Astrocyte of the cerebellum (primary cell): Measurements from ENCODE around the gene SPIB.
"Not testable (repeated sequence)": the region's sequence is repeated elsewhere in the genome, so short reads cannot be mapped to it uniquely, and the experiment has no call there.

ENCODE experiments used
- DNase-seq: peaks from one replicate; pipeline ENCODE4 v3.0.0-alpha.2; 2011; ENCODE audit warnings: low read depth
- H3K4me3 ChIP-seq: 2 replicates; pipeline ENCODE4 v1.5.1; 2011; ENCODE audit warnings: mild to moderate bottlenecking, low read depth, low read length, moderate library complexity
- in situ Hi-C: cut with HindIII; loops from 2 replicates; pipeline ENCODE4 v1.10.0; 2017; ENCODE audit warnings: low sequenced_read_pairs
- TF ChIP-seq, protein P1 (sequence below): IDR thresholded peaks from 2 replicates; pipeline ENCODE4 v1.5.1; 2012; ENCODE audit warnings: low read length, low read depth, moderate library complexity, mild to moderate bottlenecking; ENCODE audit errors: missing control alignments

Gene SPIB

DNA sequence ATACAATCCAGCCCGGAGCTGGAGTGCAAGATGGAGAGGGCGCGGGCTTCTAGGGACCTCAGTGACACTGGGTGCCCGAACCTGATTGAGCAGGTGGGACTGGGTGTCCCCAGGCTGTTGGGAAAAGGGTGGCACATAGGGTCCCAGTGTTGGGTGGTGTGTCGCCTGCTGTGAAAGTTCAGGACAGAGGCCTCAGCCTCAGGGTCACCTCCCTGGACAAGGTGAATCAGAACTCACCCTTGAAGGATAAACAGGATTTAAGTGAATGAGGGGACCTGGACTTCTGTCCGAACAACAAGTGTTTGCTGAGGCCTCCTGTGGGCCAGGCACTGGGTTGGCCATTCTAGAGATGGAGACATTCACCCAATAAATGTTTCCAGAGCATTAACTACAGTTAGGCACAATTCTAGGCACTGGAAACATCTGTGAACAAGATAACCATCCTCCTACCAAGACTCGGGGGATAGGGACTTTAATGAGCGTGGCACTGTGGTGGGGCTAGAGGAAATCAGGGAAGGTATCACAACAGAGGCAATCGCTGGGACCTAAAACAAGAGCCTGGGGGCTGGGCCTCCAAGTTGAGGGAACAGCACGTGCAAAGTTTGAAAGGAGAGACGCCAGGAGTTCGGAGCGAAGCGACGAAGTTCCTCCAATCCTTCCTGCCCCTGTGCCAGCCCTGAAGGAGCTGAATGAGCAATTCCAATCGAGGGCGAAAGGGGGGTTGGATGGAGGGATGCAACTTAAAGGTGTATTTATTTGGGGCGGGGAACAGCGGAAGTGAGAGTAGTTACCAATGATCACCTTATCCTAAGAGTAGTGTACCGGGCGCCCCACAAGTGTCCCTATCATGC is 35.5 kb upstream of the SPIB start:
- H3K4me3 ChIP-seq: peak overlapping the region; percentile 66
- TF ChIP-seq, protein P1, sequence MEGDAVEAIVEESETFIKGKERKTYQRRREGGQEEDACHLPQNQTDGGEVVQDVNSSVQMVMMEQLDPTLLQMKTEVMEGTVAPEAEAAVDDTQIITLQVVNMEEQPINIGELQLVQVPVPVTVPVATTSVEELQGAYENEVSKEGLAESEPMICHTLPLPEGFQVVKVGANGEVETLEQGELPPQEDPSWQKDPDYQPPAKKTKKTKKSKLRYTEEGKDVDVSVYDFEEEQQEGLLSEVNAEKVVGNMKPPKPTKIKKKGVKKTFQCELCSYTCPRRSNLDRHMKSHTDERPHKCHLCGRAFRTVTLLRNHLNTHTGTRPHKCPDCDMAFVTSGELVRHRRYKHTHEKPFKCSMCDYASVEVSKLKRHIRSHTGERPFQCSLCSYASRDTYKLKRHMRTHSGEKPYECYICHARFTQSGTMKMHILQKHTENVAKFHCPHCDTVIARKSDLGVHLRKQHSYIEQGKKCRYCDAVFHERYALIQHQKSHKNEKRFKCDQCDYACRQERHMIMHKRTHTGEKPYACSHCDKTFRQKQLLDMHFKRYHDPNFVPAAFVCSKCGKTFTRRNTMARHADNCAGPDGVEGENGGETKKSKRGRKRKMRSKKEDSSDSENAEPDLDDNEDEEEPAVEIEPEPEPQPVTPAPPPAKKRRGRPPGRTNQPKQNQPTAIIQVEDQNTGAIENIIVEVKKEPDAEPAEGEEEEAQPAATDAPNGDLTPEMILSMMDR: no peak
- DNase-seq: no peak
- in situ Hi-C loops: no loop called here

DNA sequence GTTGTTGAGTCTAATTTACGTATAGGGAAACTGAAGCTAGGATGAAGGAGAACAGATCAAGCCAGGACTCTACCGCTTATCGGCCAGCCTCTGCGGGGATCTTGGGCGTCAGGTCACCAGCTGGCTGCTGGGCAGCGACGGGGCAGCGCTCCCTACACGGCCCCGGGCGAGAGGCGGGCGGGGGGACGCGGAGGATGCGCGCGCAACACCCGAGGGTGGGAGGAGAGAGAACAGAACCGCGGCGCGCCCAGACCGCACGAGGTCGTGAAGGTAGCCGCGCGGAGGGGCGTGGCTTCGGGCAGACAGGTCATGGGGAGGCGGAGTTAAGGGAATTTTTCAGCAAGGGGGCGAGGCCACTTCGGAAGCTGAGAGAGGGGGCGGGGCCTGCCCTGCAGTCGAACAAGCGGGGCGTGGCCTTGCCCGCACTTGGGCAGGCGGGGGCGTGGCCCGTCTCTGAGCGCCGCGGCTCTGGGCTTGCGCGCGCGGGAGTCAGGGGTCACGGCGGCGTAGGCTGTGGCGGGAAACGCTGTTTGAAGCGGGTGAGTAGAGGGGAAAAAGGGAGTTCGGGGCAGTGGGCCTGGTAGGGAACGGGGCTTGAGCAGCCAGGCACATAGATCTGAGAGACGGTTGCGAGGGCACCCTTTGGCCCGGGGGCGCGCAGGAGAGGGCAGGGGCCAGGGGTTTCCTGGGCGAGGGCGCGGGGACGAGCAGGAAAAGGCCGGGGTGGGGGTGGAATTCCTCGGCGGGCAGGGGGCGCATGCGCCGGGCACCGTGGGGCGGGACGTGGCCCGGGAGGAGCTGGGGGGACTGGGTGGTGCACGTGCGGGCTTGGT is 34.7 kb upstream of the SPIB start, which contains the start of gene POLD1:
Gene POLD1 (plus strand): TSS at position 496 of the 833 bp plus-strand sequence. CDS start 14,505 bp downstream, outside the sequence.
- TF ChIP-seq, protein P1: no peak
- in situ Hi-C loops: no loop called here
- peak within 1 kb of the TSS; percentile 66 for H3K4me3 ChIP-seq
- DNase-seq: peak; percentile 89

DNA sequence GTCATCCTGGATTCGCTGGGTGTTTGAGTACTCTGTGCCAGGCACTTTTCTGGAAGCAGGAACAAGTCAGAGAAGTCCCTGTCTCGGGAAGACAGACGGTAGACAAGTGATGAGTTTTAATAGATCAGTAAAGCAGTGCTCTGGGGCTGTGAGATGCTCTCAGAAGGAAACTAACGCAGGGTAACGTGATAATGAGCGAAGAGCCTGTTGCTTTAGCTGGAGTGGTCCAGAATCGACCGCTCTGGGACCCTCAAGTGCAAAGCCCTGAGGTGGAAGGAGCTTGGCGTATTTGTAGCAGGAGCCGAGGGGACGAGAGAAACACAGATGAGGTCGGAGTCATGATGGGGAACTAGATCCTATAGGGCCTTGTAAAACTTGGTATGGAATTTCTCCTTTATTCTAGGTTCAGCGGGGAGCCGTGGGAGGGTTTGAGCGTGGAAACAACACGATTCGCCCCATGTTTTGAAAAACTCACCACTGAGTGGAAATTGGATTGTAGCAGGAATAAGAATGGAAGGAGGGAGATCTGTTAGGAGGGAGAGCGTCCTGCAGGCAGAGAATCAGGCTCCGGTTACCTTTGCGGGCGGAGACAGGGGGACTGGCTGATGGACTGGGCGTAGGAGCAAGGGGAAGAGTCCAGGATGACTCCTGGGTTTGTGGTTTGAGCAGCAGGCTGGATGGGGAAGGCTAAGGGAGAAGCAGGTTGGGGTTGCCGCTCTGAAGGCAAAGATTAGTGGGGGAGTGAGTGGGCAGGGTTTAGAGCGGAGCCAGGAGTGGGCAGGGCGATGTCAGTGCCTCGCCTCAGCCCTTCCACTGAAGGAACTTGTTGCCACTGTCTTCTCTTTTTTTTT is 33.8 kb upstream of the SPIB start:
- in situ Hi-C loops: no loop called here
- TF ChIP-seq, protein P1: no peak
- H3K4me3 ChIP-seq: peak overlapping the region; percentile 66
- DNase-seq: no peak

DNA sequence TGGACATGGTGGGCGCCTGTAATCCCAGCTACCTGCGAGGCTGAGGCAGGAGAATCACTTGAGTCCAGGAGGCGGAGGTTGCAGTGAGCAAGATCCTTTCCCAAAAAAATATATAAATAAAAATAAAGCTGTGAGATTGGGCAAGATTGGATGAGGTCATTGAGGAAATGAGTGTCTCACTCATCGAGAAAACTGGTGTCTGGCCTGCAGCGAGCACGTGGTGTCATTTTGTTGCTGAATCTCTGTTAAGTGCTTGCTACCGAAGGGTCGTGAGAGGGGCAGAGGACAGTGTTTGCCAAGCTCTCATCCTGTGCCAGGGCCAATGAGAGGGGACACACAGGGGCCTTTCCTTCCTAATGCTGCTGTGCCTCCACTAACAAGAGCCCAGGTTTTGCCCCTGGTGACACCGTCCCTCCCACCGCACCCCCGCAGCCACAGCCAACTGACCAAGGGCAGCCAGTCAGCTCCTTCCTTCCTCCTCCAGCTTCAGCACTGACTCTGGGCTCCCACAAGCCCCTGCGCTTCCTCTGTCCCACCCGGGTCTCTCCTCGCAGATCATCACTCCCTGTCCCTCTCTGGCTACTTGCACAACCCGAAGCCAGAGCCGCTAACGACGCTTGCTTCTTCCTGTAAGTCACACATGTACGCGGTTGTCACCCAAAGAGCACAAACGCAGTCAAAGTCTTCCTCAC is 31.4 kb upstream of the SPIB start:
- DNase-seq: no peak
- in situ Hi-C loops: no loop called here
- no peak overlapping the region for H3K4me3 ChIP-seq
- TF ChIP-seq, protein P1: no peak

DNA sequence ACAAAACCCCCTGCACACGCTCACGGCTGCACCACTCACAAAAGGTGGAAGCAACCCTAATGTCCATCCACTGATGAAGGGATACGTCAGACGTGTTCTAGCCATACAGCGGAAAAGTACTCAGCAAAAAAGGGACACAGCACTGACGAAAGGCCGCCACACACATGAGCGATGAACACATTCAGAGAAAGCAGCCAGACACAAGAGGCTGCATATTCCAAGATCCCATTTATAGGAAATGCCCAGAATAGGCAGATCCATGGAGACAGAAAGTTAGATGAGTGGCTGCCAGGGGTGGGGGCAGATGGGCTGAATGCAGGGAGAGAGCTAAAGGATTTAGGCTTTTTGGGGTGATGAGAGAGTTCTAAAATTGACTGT is 30.9 kb upstream of the SPIB start:
- TF ChIP-seq, protein P1: no peak
- DNase-seq: no peak
- no peak overlapping the region for H3K4me3 ChIP-seq
- in situ Hi-C loops: no loop called here

DNA sequence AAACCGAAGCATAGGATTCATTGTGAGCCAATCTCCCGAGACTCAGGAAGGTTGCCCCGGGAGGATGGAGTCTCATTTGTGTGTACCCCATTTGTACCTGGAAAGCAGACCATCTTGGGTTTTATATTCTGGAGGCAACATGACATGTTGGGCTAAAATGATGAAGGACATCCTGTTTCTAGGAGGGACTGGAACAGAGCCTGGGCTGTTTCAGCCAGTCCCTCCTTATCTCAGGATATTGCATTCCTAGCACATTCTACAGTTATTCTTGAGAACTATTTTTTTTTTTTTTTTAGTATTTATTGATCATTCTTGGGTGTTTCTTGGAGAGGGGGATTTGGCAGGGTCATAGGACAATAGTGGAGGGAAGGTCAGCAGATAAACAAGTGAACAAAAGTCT is 28.4 kb upstream of the SPIB start:
- in situ Hi-C loops, DNase-seq, H3K4me3 ChIP-seq: not testable (repeated sequence)

DNA sequence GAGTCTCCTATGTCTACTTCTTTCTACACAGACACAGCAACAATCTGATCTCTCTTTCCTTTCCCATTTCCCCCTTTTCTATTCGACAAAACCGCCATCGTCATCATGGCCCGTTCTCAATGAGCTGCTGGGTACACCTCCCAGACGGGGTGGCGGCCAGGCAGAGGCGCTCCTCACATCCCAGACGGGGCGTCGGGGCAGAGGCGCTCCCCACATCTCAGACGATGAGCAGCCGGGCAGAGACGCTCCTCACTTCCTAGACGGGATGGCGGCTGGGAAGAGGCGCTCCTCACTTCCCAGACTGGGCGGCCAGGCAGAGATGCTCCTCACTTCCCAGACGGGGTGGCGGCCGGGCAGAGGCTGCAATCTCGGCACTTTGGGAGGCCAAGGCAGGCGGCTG is 27.8 kb upstream of the SPIB start:
- H3K4me3 ChIP-seq, in situ Hi-C loops, DNase-seq: not testable (repeated sequence)
